PFSK-1 (cell line): Measurements from ENCODE around the gene FOXJ3.

ENCODE experiments used
- FOXP2 ChIP-seq: optimal IDR thresholded peaks from 2 replicates; pipeline ENCODE3; 2011; ENCODE audit warnings: borderline replicate concordance, control low read depth, inconsistent platforms; ENCODE audit not compliant: insufficient read depth; ENCODE audit errors: extremely low read length, extremely low read depth
- POLR2AphosphoS5 ChIP-seq: IDR thresholded peaks from 2 replicates; pipeline ENCODE4 v1.6.1; 2012; ENCODE audit warnings: low read depth, mild to moderate bottlenecking, control low read depth, low read length, moderate library complexity
- REST ChIP-seq, 2 experiments: IDR thresholded peaks; 2 replicates each; pipeline versions ENCODE4 v1.6.1 to v1.8.0; 2011 to 2012; ENCODE audit warnings: low read depth in 2 of 2, low read length in 2 of 2, control low read depth in 1 of 2, inconsistent platforms in 1 of 2, mild to moderate bottlenecking in 1 of 2, moderate library complexity in 1 of 2; ENCODE audit not compliant: insufficient read depth in 1 of 2
- SIN3A ChIP-seq: IDR thresholded peaks from 2 replicates; pipeline ENCODE4 v1.6.1; 2012; ENCODE audit warnings: mild to moderate bottlenecking, low read length, moderate library complexity, borderline replicate concordance; ENCODE audit not compliant: insufficient read depth
- TAF1 ChIP-seq: IDR thresholded peaks from 2 replicates; pipeline ENCODE4 v1.6.1; 2012; ENCODE audit warnings: low read length, control low read depth, borderline replicate concordance; ENCODE audit not compliant: insufficient read depth

The FOXJ3 gene

GRCh38 chr1:42240966-42241755 lies 93.9 kb downstream of the FOXJ3 start:
- no peak for TF ChIP-seq POLR2AphosphoS5
- TF ChIP-seq REST (IDR thresholded peaks at IDR 0.05; ENCODE audit: insufficient read depth in 1 of 2, low read depth in 2 of 2, low read length in 2 of 2) = no peak
- no peak for TF ChIP-seq FOXP2
- no peak for TF ChIP-seq TAF1
- no peak for TF ChIP-seq SIN3A

- TF ChIP-seq POLR2AphosphoS5 (no peak), SIN3A (no peak), FOXP2 (no peak), REST (IDR thresholded peaks at IDR 0.05; ENCODE audit: insufficient read depth in 1 of 2, low read depth in 2 of 2, low read length in 2 of 2) (no peak), TAF1 (no peak)
Observed at GRCh38 chr1:42239555-42239954, 95.5 kb downstream of the FOXJ3 start.

GRCh38 chr1:42239041-42239440 lies 96.0 kb downstream of the FOXJ3 start:
- TF ChIP-seq REST (IDR thresholded peaks at IDR 0.05; ENCODE audit: insufficient read depth in 1 of 2, low read depth in 2 of 2, low read length in 2 of 2) (no peak), TAF1 (no peak), FOXP2 (no peak), POLR2AphosphoS5 (no peak), SIN3A (no peak)

- TF ChIP-seq REST (IDR thresholded peaks at IDR 0.05; ENCODE audit: insufficient read depth in 1 of 2, low read depth in 2 of 2, low read length in 2 of 2) (no peak), SIN3A (no peak), TAF1 (no peak), POLR2AphosphoS5 (no peak), FOXP2 (no peak)
Observed at GRCh38 chr1:42231253-42231652, 103.8 kb downstream of the FOXJ3 start.

- TF ChIP-seq SIN3A = no peak
- no peak for TF ChIP-seq TAF1
- TF ChIP-seq POLR2AphosphoS5 = no peak
- no peak for TF ChIP-seq REST (IDR thresholded peaks at IDR 0.05; ENCODE audit: insufficient read depth in 1 of 2, low read depth in 2 of 2, low read length in 2 of 2)
- no peak for TF ChIP-seq FOXP2
Observed at GRCh38 chr1:42228938-42229337, 106.1 kb downstream of the FOXJ3 start.
